Large intestine (tissue), 3 donors: ENCODE results near the gene IFITM5. TPM values are rescaled to one million over a fixed set of nuclear protein-coding genes. Genes with fewer than 3 reads are reported as not detected.
"Not testable (repeated sequence)": the region's sequence is repeated elsewhere in the genome, so short reads cannot be mapped to it uniquely, and the experiment has no call there.

Experiments used
- DNase-seq, 2 donors: peaks; one replicate each; pipeline versions ENCODE4 v3.0.0 to v3.0.0-alpha.2; 2013
- H3K27ac ChIP-seq: one replicate; pipeline ENCODE4 v1.5.1; 2013; ENCODE audit warnings: low read length
- H3K27me3 ChIP-seq: 2 replicates; pipeline ENCODE4 v1.6.1; 2013; ENCODE audit warnings: low read length; ENCODE audit not compliant: control insufficient read depth, insufficient read depth
- H3K36me3 ChIP-seq: 2 replicates; pipeline ENCODE4 v1.6.1; 2013; ENCODE audit warnings: low read length; ENCODE audit not compliant: control insufficient read depth, insufficient read depth
- H3K4me1 ChIP-seq: one replicate; pipeline ENCODE4 v1.6.1; 2013; ENCODE audit warnings: low read length; ENCODE audit not compliant: control insufficient read depth, insufficient read depth
- H3K4me3 ChIP-seq: one replicate; pipeline ENCODE4 v1.5.1; 2013; ENCODE audit warnings: low read length
- H3K9me3 ChIP-seq: one replicate; pipeline ENCODE4 v1.6.1; 2013; ENCODE audit warnings: mild to moderate bottlenecking, low read depth, low read length, moderate library complexity; ENCODE audit not compliant: control insufficient read depth
- WGBS: methylation state at CpG from one replicate; pipeline ENCODE4 v1.1.5; 2013; ENCODE audit warnings: low lambda C conversion rate; ENCODE audit not compliant: insufficient coverage; 5-methylcytosine and 5-hydroxymethylcytosine counted together
- polyA plus RNA-seq: library from polyadenylated mRNA; unstranded; fragments of 120-200 nt; gene quantifications from one replicate; pipeline ENCODE4 v1.2.1, GENCODE V29; 2013

Gene IFITM5
- polyA plus RNA-seq, 1 donor: 0.10 TPM

DNA sequence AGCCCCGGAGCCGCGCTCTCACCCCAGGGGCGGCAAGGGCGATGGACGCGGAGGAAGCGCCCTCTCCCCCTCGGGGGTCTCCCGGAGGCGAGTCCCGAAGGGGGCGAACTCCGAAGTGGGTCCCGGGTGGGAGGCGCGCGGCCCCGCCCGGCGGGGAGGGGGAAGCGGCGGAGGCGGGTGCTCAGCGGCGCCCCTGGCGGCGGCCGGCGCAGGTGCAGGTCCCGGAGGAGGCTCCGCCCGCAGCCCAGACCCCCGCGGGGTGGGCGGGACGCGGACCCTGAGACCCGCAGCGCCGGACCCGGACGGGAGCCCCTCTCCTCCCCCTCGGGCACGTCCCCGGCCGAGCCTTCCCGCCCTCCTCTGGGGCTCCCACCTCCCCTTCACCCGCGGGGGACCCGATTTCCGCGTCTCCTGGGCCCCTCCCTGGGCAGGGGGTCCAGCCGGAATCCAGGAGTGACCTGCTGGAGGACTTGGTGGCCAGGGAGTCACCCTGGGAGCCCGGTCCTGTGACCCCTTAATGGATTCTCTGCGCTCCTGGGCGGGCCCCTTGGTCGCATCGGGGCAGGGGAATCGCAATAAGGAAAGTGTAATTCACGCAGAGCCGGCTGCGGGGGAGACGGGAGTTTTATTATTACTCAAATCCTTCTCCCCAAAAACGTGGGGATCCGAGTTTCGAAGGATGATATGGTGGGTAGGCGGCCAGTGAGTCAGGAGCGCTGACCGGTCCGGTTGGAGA lies 11.9 kb upstream of the IFITM5 start:
- not testable (repeated sequence) for DNase-seq, H3K9me3 ChIP-seq, H3K27ac ChIP-seq, H3K27me3 ChIP-seq, H3K36me3 ChIP-seq
- no CpG with 5 or more reads among the region's 71 CpGs for WGBS
- H3K4me1 ChIP-seq: peaks cover 30% of the 10 kb centered on the region
- H3K4me3 ChIP-seq: peak overlapping the region; percentile 32

DNA sequence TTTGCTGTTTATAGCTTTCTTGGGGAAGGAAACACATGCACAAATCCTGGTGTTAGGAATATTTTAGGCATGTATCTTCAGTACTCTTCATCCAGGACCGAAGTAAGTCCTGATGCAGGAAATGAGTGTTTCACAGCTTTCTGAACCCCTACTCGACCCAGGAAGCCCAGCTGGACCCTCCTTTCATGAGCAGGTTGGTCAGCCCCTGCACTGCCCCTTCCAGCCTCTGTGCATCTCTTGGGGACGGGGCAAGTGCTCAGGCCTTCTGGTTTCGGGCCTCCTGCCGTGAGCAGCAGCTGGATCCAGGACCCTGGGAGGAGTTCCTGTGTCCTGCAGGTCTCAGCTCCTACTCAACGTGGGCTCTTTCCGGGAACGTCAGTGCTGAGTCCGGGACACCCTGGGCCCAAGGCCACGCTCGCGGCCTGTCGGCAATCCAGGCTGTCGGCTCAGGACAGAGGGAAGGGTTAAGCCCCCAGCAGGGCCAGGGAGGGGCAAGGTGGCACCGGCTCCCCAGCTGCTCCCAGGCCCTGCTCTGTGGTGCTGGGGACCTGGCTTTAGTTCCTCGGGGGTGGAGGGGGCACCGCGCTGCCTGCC lies 10.8 kb upstream of the IFITM5 start:
- no CpG with 5 or more reads among the region's 18 CpGs for WGBS
- not testable (repeated sequence) for H3K9me3 ChIP-seq, H3K36me3 ChIP-seq, H3K27me3 ChIP-seq, DNase-seq
- Histone ChIP-seq H3K27ac (peak overlapping the region; percentile 6), H3K4me3 (peak overlapping the region; percentile 21), H3K4me1 (peaks cover 27% of the 10 kb centered on the region)

DNA sequence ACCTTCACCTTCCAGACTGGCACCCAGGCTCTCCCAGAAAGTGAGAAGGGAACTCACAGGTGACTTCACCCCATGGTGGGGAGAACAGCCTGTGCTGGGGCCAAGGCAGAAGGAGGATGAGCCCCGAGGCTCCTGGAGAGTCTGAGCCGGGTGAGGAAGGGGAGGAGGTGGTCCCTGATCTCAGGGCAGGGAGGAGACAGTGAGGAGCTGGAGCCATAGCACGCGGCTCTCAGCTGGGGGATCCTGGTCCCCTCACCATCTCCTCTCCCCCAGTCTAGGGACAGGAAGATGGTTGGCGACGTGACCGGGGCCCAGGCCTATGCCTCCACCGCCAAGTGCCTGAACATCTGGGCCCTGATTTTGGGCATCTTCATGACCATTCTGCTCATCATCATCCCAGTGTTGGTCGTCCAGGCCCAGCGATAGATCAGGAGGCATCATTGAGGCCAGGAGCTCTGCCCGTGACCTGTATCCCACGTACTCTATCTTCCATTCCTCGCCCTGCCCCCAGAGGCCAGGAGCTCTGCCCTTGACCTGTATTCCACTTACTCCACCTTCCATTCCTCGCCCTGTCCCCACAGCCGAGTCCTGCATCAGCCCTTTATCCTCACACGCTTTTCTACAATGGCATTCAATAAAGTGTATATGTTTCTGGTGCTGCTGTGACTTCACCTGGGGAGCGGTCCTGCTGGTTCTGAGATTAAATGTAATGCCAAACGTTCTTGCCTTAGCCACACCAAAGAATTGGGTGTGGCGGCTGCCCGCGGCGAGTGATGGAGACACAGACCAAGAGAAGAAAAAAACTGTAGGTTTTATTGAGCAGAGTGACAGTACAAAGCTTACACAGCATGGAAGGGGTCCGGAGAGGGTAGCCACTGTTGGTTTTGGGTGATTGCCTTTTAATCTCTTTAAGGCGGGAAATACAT lies 9.7 kb upstream of the IFITM5 start:
- H3K27ac ChIP-seq, H3K9me3 ChIP-seq, DNase-seq, H3K36me3 ChIP-seq, H3K27me3 ChIP-seq: not testable (repeated sequence)
- peak overlapping the region; percentile 7 for H3K4me3 ChIP-seq
- WGBS: no CpG with 5 or more reads among the region's 24 CpGs
- peaks cover 27% of the 10 kb centered on the region for H3K4me1 ChIP-seq

- DNase-seq: peak in 1 of 2 donors; percentile 49
- H3K36me3 ChIP-seq, H3K9me3 ChIP-seq, H3K27me3 ChIP-seq: not testable (repeated sequence)
- H3K4me3 ChIP-seq: peak within 1 kb of the TSS; percentile 39
- peak within 1 kb of the TSS; percentile 35 for H3K27ac ChIP-seq
- peaks cover 21% of the 10 kb centered on the region for H3K4me1 ChIP-seq
- WGBS: no CpG with 5 or more reads among the region's 28 CpGs
These were observed 8.7 kb upstream of the IFITM5 start, which contains the start of gene IFITM2 for GRCh38 chr11:307766-308708. IFITM2 (plus strand) TSS chr11:307816; CDS start chr11:308193, 377 bp downstream.

GRCh38 chr11:306645-307371 lies 7.5 kb upstream of the IFITM5 start:
- H3K36me3 ChIP-seq: no peaks in the 10 kb centered on the region
- H3K9me3 ChIP-seq: peaks cover 3% of the 10 kb centered on the region
- no CpG with 5 or more reads among the region's 17 CpGs for WGBS
- no peaks in the 10 kb centered on the region for H3K27me3 ChIP-seq
- peaks cover 15% of the 10 kb centered on the region for H3K4me1 ChIP-seq
- no peak overlapping the region for H3K4me3 ChIP-seq
- H3K27ac ChIP-seq: no peak overlapping the region
- DNase-seq: no peak

GRCh38 chr11:305844-306211 lies 6.5 kb upstream of the IFITM5 start:
- WGBS: no CpG with 5 or more reads among the region's 10 CpGs
- H3K4me1 ChIP-seq: peaks cover 20% of the 10 kb centered on the region

DNA sequence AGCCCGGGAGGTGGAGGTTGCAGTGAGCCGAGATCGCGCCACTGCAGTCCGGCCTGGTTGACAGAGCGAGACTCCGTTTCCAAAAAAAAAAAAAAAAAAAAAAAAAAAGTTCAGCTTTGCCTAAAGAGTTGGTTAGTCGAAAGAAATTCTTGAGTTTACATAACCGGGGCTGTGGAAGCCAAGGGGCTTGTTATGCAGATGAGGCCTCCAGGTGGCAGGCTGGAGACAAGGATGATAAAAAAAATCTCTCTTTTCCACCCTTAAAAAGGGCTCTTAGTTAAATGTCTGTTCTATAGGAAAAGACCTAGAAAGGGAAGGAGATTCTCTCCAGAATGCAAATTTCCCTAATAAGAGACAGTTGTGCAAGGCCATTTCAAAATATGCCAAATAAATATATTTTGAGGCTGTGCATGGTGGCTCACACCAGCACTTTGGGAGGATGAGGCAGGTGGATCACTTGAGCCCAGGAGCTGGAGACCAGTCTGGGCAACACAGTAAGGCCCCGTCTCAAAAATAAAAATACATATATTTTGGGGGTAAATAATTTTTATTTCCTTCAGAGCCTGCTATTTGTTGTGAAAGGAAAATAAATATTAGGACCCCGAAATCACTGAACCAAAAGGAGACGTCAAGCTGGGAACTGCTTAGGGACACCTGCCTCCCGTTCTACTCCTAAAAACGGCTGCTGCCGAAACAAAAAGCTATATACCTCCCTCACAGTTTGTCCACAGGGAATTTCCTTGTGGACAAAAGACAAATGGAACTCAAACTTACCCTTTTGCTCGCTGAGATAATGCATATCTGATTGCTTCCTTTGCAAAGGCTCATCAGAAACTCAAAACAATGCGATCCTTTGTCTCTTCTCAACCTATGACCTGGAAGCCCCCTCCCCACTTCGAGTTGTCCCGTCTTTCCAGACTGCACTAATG lies 5.9 kb upstream of the IFITM5 start:
- H3K4me3 ChIP-seq: no peak overlapping the region
- H3K36me3 ChIP-seq: no peaks in the 10 kb centered on the region
- H3K27ac ChIP-seq: no peak overlapping the region
- H3K9me3 ChIP-seq: peaks cover 3% of the 10 kb centered on the region
- H3K4me1 ChIP-seq: peaks cover 26% of the 10 kb centered on the region
- peaks cover 4% of the 10 kb centered on the region for H3K27me3 ChIP-seq
- no CpG with 5 or more reads among the region's 19 CpGs for WGBS
- peak in 1 of 2 donors; percentile 68 for DNase-seq

More at GRCh38 chr11:305844-306211, 6.5 kb upstream of the IFITM5 start:
- Histone ChIP-seq H3K4me3 (no peak overlapping the region), H3K9me3 (peaks cover 3% of the 10 kb centered on the region), H3K27ac (no peak overlapping the region), H3K36me3 (no peaks in the 10 kb centered on the region), H3K27me3 (no peaks in the 10 kb centered on the region)
- no peak for DNase-seq

DNA sequence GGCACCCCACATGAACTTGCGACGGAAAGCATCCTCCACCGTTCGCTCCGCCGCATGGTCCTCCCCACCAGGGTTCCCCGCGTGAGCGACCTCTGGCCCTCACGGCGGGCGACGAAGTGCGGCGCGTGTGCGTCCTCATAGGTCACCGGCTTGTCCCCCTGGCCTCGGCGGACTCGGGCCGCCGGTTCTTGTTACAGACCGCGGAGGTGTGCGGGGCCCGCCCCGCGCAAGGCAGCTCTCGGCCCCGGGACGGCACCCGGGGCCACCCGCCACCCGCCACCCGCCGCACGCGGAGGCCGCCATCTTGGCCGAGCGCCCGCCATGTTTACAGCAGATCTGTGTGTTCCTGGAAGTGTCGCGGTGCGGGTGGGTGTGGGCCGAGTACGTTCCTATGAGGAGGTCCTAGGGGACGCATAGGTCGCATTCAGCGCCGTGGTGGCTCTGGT lies 4.8 kb upstream of the IFITM5 start:
- DNase-seq: no peak
- Histone ChIP-seq H3K36me3 (no peaks in the 10 kb centered on the region), H3K9me3 (peaks cover 7% of the 10 kb centered on the region), H3K4me1 (peaks cover 23% of the 10 kb centered on the region), H3K4me3 (no peak overlapping the region), H3K27me3 (peaks cover 9% of the 10 kb centered on the region), H3K27ac (no peak overlapping the region)
- WGBS: no CpG with 5 or more reads among the region's 52 CpGs
